Kidney (tissue), 14 donors: Measurements from ENCODE around the gene ENTPD8. TPM values are rescaled to one million over a fixed set of nuclear protein-coding genes. Genes with fewer than 3 reads are reported as not detected.

Source experiments
- DNase-seq, 5 donors: peaks; one replicate each; pipeline ENCODE4 v3.0.0-alpha.2; 2013 to 2020
- FAIRE-seq: peaks from 2 replicates; lab custom pipeline; 2012; peaks lifted over from hg19 to GRCh38; lab: Jason Lieb, UNC
- H3K27ac ChIP-seq, 2 donors: one replicate each; pipeline ENCODE4 v1.7.0; 2013; ENCODE audit warnings: low read depth in 2 of 2, low read length in 2 of 2, inconsistent platforms in 1 of 2
- H3K27me3 ChIP-seq: one replicate; pipeline ENCODE4 v1.7.1; 2013; ENCODE audit warnings: low read length, inconsistent platforms; ENCODE audit not compliant: control insufficient read depth, insufficient read depth
- H3K36me3 ChIP-seq, 3 donors: one replicate each; pipeline versions ENCODE4 v1.7.0 to v1.7.1; 2013; ENCODE audit warnings: low read length in 3 of 3, control low read depth in 1 of 3, inconsistent platforms in 1 of 3; ENCODE audit not compliant: insufficient read depth in 3 of 3, control insufficient read depth in 2 of 3
- H3K4me1 ChIP-seq, 3 donors: one replicate each; pipeline versions ENCODE4 v1.7.0 to v1.7.1; 2013; ENCODE audit warnings: low read length in 3 of 3, inconsistent platforms in 1 of 3, low read depth in 1 of 3; ENCODE audit not compliant: control insufficient read depth in 2 of 3, insufficient read depth in 2 of 3
- H3K4me3 ChIP-seq, 3 donors: one replicate each; pipeline versions ENCODE4 v1.7.0 to v1.8.1; 2013; ENCODE audit warnings: low read length in 3 of 3, control low read depth in 1 of 3, inconsistent platforms in 1 of 3
- H3K9ac ChIP-seq, 3 donors: one replicate each; pipeline versions ENCODE4 v1.7.0 to v1.7.1; 2013; ENCODE audit warnings: low read length in 3 of 3, control low read depth in 1 of 3, inconsistent platforms in 1 of 3
- H3K9me3 ChIP-seq, 3 donors: one replicate each; pipeline versions ENCODE4 v1.7.0 to v1.7.1; 2013; ENCODE audit warnings: low read length in 3 of 3, control low read depth in 1 of 3, inconsistent platforms in 1 of 3; ENCODE audit not compliant: control insufficient read depth in 2 of 3, insufficient read depth in 1 of 3
- intact Hi-C: fragments of 100-400 bp; cut with DNase I; formaldehyde crosslinking; loops from one replicate; pipeline ENCODE4 v1.11.1; 2022
- polyA plus RNA-seq: library from polyadenylated mRNA; stranded (reverse); fragments of 350-450 nt; fragmentation: Illumina TruSeq; extraction: RNeasy Lipid Tissue Mini Kit (QIAGEN cat#74804); gene quantifications from one replicate; pipeline ENCODE4 v1.2.3, GENCODE V29; 2014; ENCODE audit warnings: low read depth, low replicate concordance; ENCODE audit not compliant: insufficient read depth
- total RNA-seq: library from RNA; stranded (reverse); fragmentation: NEBNext Ultra II Directional; extraction: Animal tissue kit (Norgen Biotek cat#: 25700); gene quantifications from one replicate; pipeline ENCODE4 v1.2.1, GENCODE V29; 2021
- TF ChIP-seq, protein P1 (sequence below): IDR thresholded peaks from 3 replicates; pipeline ENCODE4 v1.5.1; 2012; ENCODE audit warnings: mild to moderate bottlenecking, moderate library complexity, borderline replicate concordance; ENCODE audit not compliant: insufficient read depth; ENCODE audit errors: extremely low read depth
- donor health status: control.
- donor health status: control.
- donor health status: control.
- donor health status: control.
- donor health status: control.
- donor health status: DM: yes; HTN: yes; CAD: no.
- donor health status: Normal renal cell carcinoma (clear cell type).

Gene ENTPD8
- total and polyA plus RNA-seq, 2 donors from 2014 or later, result 5.0 to 5.2 TPM

- Histone ChIP-seq H3K36me3 (no peaks in the 10 kb centered on the region), H3K27me3 (no peaks in the 10 kb centered on the region), H3K4me1 (peaks cover 0 to 6% (median 4%) of the 10 kb centered on the region in 3 donors), H3K4me3 (no peak overlapping the region), H3K27ac (no peak overlapping the region), H3K9me3 (no peaks in the 10 kb centered on the region), H3K9ac (no peak overlapping the region)
- DNase-seq, result peak in 1 of 5 donors; percentile 82
- intact Hi-C loops, result no loop called here
- TF ChIP-seq, protein P1, sequence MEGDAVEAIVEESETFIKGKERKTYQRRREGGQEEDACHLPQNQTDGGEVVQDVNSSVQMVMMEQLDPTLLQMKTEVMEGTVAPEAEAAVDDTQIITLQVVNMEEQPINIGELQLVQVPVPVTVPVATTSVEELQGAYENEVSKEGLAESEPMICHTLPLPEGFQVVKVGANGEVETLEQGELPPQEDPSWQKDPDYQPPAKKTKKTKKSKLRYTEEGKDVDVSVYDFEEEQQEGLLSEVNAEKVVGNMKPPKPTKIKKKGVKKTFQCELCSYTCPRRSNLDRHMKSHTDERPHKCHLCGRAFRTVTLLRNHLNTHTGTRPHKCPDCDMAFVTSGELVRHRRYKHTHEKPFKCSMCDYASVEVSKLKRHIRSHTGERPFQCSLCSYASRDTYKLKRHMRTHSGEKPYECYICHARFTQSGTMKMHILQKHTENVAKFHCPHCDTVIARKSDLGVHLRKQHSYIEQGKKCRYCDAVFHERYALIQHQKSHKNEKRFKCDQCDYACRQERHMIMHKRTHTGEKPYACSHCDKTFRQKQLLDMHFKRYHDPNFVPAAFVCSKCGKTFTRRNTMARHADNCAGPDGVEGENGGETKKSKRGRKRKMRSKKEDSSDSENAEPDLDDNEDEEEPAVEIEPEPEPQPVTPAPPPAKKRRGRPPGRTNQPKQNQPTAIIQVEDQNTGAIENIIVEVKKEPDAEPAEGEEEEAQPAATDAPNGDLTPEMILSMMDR, result no peak
- no peak for FAIRE-seq
Observed at GRCh38 chr9:137417161-137418021, 23.8 kb downstream of the ENTPD8 start.

DNA sequence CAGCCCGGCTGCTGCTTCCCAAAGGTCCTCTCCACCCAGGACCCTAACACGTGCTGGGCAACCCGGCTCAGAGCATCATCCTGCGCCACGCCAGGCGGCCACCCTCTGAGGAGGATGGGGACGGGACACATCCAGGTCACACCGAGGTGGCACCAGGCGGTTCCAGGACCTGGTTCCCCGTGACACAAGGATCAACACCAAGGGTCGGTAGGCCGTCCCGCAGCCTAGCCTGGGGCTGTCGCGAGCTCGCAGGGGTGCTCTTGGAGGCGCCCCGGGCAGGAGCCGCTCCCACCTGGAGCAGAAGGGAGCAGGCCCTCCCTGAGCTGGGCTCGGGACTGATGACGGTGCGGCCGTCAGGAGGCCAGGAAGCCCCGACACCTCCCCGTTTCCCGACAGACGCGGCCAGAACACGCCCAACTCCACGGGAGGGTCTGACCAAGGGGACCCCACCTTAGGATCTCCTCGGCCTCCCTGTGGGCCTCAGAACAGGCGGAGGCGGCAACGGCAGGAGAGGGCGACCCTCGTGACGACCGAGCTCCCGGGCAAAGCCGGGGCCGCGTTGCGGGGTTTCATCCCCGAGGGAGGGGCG is 24.5 kb downstream of the ENTPD8 start:
- FAIRE-seq, result no peak

GRCh38 chr9:137416006-137416562 is 25.1 kb downstream of the ENTPD8 start:
- TF ChIP-seq, protein P1, result no peak
- no peak overlapping the region for H3K27ac ChIP-seq
- intact Hi-C loops, result no loop called here
- no peak for DNase-seq
- no peaks in the 10 kb centered on the region for H3K27me3 ChIP-seq
- no peak overlapping the region for H3K9ac ChIP-seq
- H3K4me3 ChIP-seq, result no peak overlapping the region
- no peak for FAIRE-seq
- H3K9me3 ChIP-seq, result no peaks in the 10 kb centered on the region
- peaks cover 0 to 4% (median 0%) of the 10 kb centered on the region in 3 donors for H3K4me1 ChIP-seq
- H3K36me3 ChIP-seq, result no peaks in the 10 kb centered on the region

More for the DNA sequence above, 24.5 kb downstream of the ENTPD8 start:
- intact Hi-C loops, result no loop called here
- Histone ChIP-seq H3K36me3 (no peaks in the 10 kb centered on the region), H3K4me1 (peaks cover 0 to 7% (median 3%) of the 10 kb centered on the region in 3 donors), H3K9me3 (no peaks in the 10 kb centered on the region), H3K27me3 (no peaks in the 10 kb centered on the region), H3K9ac (no peak overlapping the region), H3K27ac (no peak overlapping the region), H3K4me3 (no peak overlapping the region)
- TF ChIP-seq, protein P1, result no peak
- DNase-seq, result peak in 1 of 5 donors; percentile 74
